ENCODE measurements around the gene PER2.

PER2 gene

GRCh38 chr2:238306672-238306998 lies 18.2 kb upstream of the PER2 start:
- H3K4me3 ChIP-seq (ENCODE audit: low read depth, low read length): no peak overlapping the region
- TF ChIP-seq, protein P1, sequence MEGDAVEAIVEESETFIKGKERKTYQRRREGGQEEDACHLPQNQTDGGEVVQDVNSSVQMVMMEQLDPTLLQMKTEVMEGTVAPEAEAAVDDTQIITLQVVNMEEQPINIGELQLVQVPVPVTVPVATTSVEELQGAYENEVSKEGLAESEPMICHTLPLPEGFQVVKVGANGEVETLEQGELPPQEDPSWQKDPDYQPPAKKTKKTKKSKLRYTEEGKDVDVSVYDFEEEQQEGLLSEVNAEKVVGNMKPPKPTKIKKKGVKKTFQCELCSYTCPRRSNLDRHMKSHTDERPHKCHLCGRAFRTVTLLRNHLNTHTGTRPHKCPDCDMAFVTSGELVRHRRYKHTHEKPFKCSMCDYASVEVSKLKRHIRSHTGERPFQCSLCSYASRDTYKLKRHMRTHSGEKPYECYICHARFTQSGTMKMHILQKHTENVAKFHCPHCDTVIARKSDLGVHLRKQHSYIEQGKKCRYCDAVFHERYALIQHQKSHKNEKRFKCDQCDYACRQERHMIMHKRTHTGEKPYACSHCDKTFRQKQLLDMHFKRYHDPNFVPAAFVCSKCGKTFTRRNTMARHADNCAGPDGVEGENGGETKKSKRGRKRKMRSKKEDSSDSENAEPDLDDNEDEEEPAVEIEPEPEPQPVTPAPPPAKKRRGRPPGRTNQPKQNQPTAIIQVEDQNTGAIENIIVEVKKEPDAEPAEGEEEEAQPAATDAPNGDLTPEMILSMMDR (IDR thresholded peaks at IDR 0.05; ENCODE audit: low read depth, low read length): no peak

DNA sequence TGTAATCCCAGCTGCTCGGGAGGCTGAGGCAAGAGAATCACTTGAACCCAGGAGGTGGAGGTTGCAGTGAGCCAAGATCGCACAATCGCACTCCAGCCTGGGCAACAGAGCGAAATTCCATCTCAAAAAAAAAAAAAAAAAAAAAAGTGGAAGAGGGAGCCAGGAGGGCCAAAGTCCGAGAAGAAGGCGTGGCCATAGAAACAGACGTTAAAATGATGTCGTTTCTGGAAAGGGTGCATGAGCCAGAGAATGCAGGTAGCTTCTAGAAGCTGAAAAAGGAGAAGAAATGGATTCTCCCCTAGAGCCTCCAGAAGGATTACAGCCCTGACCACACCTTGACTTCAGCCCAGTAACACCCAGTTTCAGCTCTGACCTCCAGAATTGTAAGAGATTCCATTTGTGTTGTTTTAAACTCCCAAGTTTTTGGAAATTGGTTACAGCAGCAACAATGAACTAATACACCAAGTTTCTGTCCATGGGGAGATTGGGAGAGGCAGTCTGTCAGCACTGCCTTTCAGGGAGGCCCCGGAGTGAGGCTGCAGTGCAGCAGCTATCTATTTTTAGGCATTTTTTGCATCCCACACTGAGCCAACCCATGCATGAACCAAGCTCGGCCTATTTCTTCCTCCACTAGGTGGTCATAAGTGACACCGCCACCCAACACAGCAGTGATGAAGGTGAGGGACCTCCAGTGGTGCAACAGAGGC lies 17.7 kb upstream of the PER2 start:
- H3K4me3 ChIP-seq (ENCODE audit: low read depth, low read length): no peak overlapping the region
- TF ChIP-seq, protein P1 (IDR thresholded peaks at IDR 0.05; ENCODE audit: low read depth, low read length): no peak

GRCh38 chr2:238305092-238305862 lies 16.9 kb upstream of the PER2 start:
- TF ChIP-seq, protein P1 (IDR thresholded peaks at IDR 0.05; ENCODE audit: low read depth, low read length): peak; percentile 16; the same call in 1 of the 2 replicates
- no peak overlapping the region for H3K4me3 ChIP-seq (ENCODE audit: low read depth, low read length)

GRCh38 chr2:238304116-238304515 lies 15.7 kb upstream of the PER2 start:
- no peak overlapping the region for H3K4me3 ChIP-seq (ENCODE audit: low read depth, low read length)
- TF ChIP-seq, protein P1 (IDR thresholded peaks at IDR 0.05; ENCODE audit: low read depth, low read length): no peak

DNA sequence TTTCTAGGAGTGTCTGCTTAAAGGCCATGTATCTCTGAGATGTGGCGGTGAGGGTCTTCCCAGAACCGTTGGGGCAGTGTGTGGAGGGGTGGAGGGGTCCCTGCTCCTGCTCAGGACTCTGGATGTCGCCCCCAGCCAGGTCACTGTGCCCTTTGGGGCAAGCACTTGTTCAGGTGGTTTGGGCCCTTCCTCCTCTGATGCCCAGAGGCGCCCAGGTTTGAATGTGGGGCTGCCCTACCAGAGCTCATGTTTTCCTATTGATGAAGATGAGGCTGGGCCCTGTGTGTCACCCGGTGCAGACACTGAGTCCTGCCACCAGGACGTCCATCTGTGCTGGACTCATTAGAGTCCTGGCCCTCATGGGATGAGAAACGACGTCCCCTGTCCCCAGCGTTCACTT lies 14.3 kb upstream of the PER2 start:
- TF ChIP-seq, protein P1 (IDR thresholded peaks at IDR 0.05; ENCODE audit: low read depth, low read length): no peak
- no peak overlapping the region for H3K4me3 ChIP-seq (ENCODE audit: low read depth, low read length)

DNA sequence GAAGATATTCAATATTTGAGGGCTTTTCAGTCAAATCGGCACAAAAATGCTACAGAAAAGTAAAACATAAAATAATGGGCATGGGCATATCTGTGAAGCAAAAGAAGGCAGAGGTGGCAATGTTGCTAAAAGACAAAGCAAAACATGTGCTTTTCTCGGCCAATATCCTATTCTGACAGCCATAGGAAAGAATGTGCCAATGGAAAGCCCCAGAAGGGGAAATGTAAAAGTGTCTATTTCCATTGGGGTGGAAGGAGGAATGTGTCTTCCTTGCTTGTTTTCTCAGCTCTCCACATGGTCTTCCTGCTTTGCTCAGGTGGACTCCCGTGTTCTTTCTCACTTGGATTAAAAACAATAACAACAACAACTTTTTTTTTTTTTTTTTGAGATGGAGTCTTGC lies 13.7 kb upstream of the PER2 start:
- TF ChIP-seq, protein P1 (IDR thresholded peaks at IDR 0.05; ENCODE audit: low read depth, low read length): no peak
- H3K4me3 ChIP-seq (ENCODE audit: low read depth, low read length): no peak overlapping the region

DNA sequence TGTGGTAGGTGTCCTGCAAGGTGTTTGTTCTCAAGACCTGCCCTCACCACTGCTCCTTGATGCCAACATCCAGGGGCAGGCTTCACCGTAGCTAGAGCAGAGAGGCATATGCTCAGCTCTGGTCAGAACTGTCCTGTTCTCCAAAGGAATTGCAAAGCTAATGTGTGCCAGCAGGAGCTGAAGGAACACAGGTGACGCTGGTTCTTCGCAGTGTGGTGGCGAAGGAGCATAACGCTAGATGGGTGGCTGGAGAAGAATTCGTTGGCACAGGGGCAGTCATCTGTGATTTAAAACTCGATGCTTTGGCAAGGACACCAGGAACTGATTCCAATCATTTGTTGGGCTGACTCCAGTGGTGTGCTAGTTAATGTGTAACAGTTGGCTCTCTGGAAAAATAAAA lies 11.4 kb upstream of the PER2 start:
- H3K4me3 ChIP-seq (ENCODE audit: low read depth, low read length): no peak overlapping the region
- TF ChIP-seq, protein P1 (IDR thresholded peaks at IDR 0.05; ENCODE audit: low read depth, low read length): no peak
